Body of pancreas (tissue), 4 donors: ENCODE data around the gene TMEM217.

Experiments used
- CTCF ChIP-seq, 7 experiments: fragments of 450-650 bp in 4 of 7; fragments of 200-600 bp in 3 of 7; sonication (generic) in 3 of 7; IDR thresholded peaks; one replicate each; pipeline ENCODE4 v1.5.1; 2016 to 2019; ENCODE audit warnings: antibody characterized with exemption in 7 of 7
- POLR2A ChIP-seq, 3 donors: fragments of 450-650 bp; IDR thresholded peaks; one replicate each; pipeline ENCODE4 v1.6.1; 2016; ENCODE audit warnings: antibody characterized with exemption in 3 of 3, mild to moderate bottlenecking in 2 of 3

GRCh38 chr6:37162740-37163139, 95.2 kb downstream of the TMEM217 start:
- TF ChIP-seq CTCF (IDR thresholded peaks at IDR 0.05) (no peak), POLR2A (IDR thresholded peaks at IDR 0.05) (no peak)
